GM19025 (cell line): ENCODE results near the gene PRKCB.
"Not testable (repeated sequence)": the region's sequence is repeated elsewhere in the genome, so short reads cannot be mapped to it uniquely, and the experiment has no call there.

Experiments
- ATAC-seq: cut with Tn5 transposase; IDR thresholded peaks from one replicate; pipeline ENCODE4 v1.9.1; 2021; ENCODE audit warnings: mild to moderate bottlenecking, low read depth, moderate library complexity; ENCODE audit not compliant: unreplicated experiment

Gene PRKCB

DNA sequence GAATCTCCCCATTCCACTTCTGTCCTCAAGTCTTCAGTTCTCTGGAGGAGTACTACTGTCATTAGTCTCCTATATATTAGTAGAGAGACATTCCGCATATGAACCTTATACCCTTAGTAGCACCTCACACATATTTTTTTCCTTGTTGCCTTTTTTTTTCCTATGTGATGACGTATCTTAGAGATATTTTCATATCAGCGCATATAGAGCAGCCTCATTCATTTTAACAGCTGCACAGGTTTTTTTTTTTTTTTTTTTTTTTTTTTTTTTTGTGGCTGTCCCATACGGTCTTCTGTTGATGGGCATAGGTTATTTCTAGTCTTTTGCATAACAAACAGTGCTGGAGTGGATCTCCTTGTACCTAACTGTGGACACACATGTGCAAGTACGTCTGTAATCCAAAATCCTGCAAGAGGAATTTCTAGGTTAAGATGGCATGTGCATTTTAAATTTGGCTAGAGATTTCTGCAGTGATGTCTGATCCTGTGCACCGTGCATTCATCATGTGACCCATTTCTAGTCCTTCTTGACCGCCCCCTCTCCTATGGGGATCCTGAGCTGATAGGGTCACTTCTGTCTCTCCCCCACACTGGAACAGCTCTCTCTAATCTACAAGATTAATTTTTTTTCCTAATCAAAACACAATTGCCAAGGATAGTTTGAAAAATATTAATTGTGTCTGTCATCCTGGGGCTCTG, 64.8 kb downstream of the PRKCB start:
- ATAC-seq: no peak

DNA sequence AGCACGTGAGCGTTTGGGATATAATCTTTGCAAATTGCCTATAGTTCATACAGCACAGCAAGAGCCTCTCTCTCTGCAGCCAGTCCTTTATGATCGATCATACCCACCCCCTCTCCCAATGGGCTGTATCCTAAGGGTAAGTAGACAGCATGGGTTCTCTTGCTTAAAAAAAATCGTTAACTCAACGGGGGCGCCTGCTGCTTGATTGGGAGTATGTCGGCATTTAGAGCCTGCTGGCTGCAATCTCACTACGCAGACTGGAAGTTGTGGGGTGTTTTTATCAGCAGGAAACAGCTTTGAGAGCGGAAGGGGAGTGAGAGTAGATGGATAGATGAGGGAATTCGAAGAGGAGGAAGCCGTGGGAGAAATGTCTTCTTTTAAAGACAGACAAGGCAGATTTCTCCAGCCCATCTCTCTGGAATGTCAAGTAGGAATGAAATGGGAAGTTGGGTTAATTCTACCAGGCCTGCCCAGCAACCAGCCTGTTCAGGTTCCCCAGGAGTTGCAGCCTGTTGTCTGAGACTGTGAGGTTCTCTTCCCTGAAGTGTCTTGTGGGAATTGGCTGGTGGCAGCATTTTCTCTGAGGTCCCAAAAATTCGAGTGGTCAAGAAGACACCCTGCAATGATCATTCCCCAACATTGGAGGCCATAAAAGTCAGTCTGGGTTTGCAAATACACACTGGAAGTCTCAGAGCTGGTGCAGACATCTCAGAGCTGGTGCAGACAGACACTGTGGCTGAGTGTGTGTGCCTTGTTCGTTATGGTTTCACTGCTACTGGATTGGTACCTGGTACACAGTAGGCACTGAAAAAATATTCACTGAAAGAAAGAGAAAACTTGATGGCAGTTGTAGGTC, 65.6 kb downstream of the PRKCB start:
- no peak for ATAC-seq

DNA sequence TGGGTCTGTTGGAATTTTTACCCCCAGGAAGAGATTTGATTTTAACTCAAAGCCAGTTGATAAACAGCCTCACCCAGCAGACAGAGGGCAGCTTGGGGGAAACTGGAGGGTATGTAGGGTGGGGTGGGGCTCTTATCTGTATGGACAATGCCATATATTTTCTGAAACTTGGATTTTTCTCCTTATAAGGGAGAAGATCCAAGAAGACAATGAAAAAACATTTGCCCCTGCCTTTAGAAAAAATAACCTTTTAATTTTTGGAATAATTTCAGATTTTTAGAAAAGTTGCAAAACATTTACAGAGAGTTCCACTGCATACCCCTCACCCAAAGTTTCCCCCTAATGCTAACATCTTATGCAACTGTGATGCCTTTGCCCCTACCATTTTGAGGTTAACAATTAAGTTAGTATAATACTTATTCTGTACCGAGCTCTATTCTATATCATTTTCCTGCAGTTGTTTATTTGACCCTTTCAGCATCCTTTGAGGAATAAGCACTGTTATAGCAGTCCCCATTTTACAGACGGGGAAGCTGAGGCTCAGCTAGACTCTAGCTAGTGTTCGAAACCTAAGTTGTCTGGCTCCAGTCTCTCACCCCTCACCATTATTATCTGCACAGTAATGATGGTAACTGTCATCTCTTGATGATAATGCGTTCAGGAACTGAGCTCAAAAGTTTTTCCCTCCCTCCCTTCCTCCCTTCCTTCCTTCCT, 66.4 kb downstream of the PRKCB start:
- no peak for ATAC-seq

DNA sequence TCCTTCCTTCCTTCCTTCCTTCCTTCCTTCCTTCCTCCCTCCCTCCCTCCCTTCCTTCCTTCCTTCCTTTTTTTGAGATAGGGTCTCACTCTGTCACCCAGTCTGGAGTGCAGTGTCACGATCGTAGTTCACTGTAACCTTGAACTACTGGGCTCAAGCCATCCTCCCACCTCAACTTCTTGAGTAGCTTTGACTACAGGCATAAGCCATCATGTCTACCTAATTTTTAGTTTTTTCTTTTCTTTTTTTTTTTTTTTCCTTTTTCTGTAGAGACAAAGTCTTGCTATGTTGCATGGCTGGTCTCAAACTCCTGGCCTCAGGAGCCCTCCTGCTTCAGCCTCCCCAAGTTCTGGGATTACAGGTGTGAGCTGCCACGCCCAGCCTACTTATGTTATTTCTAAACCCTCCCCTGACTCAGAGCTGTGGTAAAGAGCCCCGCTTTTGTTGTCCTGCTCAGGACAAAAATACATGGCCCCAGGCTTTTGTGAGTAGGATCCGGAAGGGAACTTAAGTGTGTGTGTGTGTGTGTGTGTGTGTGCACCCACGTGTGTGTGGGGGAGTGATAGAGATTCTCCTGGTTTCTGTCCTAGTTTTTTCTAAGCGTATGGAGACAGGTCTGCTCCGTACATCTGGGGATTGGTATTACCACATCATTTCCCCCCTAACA, 67.1 kb downstream of the PRKCB start:
- no peak for ATAC-seq

DNA sequence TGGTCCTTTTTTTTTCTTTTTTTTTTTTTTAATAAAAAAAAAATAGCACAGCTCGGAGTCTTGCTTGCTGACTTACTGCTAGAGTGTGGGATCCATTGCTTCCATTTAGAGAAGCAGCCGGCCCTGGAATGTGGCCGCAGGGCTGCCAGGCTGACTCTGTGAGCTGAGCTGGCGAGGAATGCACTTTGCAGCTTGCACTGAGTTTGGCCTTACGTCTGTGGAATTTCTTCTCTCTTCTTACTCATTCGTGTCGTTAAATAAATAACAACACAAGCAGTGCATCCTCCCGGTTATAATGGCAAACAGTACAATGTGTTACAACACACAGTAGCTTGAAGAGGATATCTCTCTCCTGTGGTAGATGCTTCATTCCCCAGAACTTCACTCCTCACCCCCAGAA, 69.2 kb downstream of the PRKCB start:
- no peak for ATAC-seq

DNA sequence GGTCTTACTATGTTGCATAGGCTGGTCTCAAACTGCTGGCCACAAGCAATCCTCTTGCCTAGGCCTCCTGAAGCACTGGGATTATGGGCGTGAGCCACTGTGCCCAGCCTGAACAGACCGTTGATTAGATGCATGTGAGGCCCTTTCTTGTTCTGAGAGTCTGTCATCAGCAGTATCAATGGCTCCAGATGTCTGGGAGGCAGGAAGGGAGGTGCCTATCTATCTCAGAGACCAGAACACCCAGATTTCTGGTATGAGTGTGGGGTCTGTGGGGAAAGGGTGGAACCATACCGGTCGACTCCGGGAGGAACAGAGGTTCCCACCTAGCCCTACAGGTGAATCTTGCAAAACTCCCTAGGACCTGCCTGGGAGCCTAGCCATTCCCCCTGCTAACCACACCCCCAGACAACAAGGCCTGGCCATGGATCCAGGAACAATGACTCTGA, 71.7 kb downstream of the PRKCB start:
- ATAC-seq: no peak

DNA sequence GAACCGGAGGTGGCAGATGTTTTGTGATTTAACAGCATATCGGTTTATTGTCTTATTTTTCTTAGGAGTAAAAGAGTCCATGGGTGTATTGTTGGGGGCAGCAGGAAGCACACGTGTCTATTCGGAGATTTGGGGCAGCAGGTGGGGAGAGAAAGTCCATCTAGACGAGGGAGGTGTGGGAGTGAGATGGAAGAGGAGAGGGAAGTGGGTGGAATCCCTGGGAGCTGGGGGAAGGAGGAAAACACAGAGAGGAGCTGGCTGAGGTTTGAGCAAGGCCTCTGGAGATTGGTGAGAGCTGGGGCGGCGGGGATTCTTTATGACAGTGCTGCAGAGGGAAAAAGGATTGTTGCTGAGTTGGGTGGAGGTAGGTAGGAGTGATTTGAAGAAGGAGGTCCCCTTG, 72.1 kb downstream of the PRKCB start:
- ATAC-seq: no peak

DNA sequence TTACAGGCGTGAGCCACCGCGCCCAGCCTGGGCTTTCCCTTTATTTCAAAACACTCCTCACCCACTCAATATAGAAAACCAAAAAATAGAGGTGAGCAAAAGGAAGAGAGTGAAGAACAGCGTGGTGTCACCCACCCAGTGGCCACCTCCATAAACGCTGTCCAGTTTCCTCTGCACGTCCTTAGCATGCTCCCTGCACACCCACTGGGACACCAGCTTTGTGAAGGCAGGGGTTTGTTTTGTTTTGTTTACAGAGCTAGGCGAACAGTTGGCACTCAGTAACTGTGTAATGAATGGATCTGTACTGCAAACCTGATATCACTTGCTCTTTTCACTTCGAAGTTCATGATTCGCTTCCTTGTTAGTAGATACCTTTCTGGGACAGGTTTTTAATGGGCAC, 73.0 kb downstream of the PRKCB start:
- ATAC-seq: no peak

DNA sequence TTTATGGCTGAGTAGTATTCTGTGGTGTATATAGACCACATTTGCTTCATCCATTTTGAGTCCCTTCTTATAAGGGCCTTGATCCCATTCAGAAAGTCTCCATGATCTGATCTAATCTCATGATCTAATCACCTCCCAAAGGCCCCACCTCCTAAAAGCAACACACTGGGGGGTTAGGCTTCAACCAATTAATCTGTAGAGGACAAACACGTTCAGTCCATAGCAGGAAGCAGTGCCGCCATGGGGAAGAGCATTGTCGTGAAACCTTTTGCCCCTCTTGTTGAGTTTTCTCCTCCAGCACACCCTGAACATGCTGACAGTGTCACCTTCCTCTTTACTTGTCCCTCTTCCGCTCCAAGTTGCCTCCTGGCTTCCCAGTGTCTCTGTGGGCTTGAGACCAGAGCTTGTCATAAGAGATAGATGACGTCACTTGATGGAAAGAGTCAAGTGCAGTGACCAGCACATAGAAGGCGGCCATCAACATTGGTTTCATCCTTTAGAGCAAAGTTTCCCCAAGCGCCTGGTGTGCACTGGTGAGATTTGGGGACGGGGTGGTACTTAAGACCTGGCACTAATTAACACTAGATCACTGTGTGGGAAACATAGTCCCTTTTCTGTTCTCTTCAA, 74.1 kb downstream of the PRKCB start:
- no peak for ATAC-seq

DNA sequence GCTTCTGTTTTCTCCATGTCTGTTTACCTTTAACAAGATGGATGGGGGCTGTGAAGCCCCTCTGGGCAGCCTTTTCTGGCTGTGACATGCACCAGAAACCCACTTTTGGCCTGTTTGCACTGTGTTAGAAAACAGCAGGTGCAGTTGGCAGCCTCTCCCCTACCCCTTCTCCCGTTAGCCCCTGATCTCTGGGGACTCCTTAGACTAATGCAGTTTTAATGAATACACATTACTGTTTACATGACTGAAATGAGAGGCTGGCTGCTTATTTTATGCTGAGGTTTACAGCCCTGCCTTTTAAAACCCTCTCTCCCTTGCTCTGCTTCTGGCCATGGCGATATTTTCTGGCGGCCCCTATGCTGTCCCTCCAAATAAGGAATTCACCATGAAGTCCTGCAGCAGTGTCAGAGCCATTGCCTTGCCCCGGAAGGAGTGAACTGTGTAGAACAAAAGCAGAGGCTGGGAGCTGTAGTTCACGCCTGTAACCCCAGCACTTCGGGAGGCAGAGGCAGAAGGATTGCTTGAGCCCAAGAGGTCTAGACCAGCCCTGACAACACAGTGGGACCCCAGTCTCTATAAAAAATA, 79.3 kb downstream of the PRKCB start:
- ATAC-seq: no peak

DNA sequence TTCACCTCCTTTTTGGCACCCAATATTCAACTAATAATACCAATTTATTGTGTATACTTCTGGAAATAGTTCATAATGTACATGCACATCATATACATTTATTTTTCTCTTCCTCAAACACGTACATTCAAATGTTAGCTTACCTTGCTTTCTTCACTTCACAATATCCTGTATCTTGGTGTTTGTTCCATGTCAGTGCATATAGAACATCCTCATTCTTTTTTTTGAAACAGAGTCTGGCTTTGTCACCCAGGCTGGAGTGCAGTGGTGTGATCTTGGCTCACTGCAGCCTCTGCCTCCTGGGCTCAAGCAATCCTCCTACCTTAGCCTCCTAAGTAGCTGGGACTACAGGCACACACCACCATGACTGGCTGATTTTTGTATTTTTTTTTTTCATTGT, 80.8 kb downstream of the PRKCB start:
- ATAC-seq: not testable (repeated sequence)

DNA sequence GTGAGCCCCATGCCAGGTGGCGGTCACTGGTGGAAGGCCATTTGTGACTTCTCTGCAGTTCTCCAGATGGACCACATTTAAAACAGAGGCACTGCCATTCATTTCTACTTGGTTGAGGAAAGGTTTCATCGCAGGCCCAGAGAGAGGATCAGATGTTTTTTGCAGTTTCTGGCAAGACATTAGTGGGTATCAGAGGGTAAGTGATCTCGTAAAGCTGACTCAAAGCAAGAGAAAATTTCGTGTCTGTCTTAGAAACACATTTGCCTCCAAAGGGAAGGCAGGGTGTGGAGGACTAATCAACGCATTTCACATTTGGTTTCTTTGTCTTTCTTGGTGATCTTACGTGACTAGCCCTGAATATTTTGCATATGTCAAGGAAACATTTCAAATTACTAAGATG, 81.8 kb downstream of the PRKCB start:
- ATAC-seq: no peak

DNA sequence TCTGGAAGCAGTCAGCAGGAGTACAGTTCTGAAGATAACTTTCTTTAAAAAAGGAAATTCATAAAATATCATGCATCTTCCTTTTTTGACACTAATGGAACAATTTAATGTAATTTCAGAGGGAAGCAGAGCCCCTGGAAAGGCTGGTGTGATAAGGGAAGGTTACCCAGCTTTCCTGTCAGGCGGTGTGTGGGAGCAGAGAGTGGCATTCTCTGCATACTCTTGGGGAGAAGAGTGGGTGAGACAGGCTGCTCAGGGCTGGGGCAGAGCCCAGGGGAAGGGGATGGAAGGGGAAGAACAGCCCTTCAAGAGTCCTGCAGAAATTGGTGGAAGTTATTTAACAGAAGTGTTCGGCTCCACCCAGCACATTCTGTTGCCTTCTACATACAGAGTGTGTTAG, 84.7 kb downstream of the PRKCB start:
- no peak for ATAC-seq

DNA sequence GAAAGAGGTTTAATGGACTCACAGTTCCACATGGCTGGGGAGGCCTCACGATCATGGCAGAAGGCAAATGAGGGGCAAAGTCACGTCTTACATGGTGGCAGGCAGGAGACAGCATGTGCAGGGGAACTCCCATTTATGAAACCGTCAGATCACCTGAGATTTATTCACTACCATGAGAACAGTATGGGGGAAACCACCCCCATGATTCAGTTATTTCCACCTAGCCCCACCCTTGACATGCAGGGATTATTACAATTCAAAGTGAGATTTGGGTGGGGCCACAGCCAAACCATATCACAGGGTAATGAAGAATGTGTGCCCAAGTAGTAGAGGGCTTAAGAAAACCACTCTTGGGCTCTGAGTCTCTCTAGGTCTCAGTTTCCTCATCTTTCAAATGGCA, 85.1 kb downstream of the PRKCB start:
- no peak for ATAC-seq

DNA sequence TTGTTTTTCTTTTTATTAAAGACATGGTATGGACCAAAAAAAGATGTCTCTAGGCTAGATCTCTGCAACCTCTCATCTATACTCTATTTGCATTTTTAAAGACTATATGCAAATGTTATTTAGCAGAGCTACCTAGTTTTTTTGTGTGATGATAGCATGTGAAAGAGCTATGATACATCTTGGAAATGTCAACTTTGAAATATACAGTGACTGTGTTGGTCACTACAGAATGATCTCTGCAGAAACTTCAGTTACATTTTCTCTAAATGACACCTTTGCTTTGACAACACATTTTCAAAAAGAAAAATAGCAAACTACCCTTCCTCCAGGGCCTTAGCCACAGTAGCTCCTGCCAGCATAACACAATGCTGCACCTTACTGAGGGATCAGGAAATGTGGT, 86.6 kb downstream of the PRKCB start:
- no peak for ATAC-seq

DNA sequence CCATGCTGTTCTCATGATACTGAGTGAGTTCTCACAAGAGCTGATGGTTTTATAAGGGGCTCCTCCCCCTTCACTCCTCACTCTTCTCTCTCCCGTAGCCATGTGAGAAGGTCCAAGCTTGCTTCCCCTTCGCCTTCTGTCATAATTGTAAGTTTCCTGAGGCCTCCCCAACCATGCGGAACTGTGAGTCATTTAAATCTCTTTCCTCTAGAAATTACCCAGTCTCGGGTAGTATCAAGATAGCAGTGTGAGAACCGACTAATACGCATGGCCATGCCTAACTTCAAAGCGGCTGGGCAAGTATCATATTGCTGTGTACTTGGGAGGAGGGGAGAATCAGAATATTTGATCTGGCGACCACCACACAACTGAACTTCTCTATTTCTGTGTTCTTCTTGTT, 88.3 kb downstream of the PRKCB start:
- ATAC-seq: no peak

DNA sequence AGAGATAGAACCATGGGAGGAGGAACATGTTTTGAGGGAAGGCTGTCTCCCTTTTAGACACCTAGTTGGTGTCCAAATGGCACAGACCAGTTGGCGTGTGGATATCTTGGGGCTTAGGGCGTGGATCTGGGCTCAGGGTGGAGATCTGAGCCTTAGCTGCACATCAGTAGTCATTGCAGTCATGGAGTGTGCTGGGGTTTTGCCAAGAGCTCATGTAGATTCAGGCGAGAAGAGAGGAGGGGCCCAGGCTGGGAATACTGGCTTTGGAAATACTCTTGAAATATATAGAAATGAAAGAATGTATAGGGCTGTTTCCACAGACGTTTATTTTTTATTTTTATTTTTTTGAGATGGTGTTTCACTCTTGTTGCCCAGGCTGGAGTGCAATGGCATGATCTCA, 92.0 kb downstream of the PRKCB start:
- ATAC-seq: no peak

DNA sequence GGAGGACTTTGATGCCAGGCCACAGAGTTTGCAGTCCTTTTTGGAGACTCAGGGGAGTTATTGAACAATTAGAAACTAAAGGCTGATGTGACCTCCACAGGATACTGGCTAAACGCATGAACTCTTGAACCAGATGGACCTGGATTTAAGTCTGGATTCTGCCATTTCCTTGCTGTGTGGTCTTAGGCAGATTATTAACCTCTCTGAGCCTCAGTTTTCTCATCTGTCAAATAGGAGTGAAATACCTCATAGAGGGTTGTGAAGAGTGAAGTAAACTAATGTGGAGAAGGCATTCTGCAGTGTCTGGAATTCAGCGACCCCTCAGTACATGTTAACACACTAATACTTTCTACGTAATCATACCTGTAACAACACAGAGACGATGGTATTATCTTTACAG, 93.5 kb downstream of the PRKCB start:
- ATAC-seq: no peak

DNA sequence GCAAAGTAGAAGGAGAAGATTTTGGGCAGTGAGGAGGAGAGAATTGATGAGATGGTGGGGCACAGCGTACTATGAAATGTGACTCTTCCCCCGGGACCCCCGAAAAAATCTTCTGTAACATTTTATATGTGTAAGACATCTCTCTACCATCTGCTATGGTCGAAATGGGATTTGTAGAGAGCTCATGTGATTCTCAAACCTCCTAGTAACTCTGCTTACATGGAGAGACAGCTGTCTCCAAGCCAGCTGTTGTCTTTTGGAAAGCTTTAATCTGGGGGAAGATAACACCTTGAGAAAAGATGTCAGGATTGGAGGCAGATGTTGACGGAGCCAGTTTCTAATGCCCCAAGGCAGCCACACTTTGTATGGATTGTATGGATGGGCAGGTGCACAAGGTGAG, 94.1 kb downstream of the PRKCB start:
- no peak for ATAC-seq

DNA sequence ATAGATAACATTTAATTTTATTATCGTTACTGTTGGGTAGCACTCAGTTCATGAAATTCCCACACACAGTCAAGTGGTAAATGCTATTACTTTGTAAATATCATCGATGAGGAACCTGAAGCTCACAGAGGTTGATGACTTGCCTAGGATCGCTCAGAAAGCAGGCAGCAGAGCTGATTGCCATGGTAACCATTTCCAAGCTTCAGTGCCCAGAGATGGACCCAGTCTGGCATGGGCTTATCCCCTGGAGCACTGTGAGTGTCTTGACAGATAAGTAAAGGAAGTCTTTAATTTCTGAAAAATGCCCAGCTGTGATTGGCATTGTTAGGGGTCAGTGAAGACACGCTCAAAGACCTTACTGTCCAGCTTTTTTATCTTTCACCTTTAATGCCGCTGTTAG, 95.0 kb downstream of the PRKCB start:
- no peak for ATAC-seq
